Measurements from ENCODE around the gene PLS1.
"Not testable (repeated sequence)": the region's sequence is repeated elsewhere in the genome, so short reads cannot be mapped to it uniquely, and the experiment has no call there.

Gene PLS1

DNA sequence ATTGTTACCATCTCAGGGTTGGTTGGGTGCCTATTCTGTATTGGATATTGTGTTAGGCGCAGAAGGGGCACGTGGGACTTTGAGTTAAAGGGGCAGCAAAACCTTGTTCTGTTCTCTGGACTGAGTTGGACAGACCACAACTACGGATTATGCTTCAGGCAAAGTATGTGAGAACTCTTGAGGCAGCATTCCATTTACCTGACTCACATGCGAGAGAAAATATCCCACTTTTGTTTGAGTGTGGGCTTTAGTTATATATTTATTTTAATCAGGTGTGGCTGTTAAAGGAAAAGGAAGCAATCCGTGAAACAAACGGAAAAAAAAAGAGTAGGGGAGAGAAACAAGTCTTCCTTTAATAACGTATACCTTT lies 627 bp upstream of the PLS1 start:
- peak overlapping the region; percentile 83 for H3K4me3 ChIP-seq (ENCODE audit: control insufficient read depth, low read depth, low read length)
- DNase-seq (ENCODE audit: low read depth): peak; percentile 66
- no peak for TF ChIP-seq CTCF (conservative IDR thresholded peaks at IDR 0.05; ENCODE audit: control insufficient read depth, insufficient read depth, low read depth, low read length)

DNA sequence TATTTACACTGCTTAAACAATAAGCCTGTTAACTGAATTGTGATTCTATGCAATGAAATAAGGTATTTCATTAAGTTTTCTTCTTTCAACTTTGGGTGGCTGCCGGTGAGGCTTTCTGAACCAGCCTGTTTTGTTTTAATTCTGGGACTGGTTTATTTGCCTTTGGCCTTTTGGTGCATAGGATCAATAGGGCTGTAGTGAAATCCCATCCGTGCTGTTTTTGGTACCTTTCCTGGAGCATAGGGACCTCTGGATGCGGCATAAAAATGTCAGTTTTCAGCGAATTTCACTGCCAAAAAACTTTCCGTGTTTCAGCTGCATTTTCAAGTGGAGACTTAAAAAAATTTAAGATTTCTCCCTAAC lies 514 bp downstream of the PLS1 start:
- TF ChIP-seq CTCF (conservative IDR thresholded peaks at IDR 0.05; ENCODE audit: control insufficient read depth, insufficient read depth, low read depth, low read length): no peak
- peak; percentile 5 for DNase-seq (ENCODE audit: low read depth)
- peak overlapping the region; percentile 83 for H3K4me3 ChIP-seq (ENCODE audit: control insufficient read depth, low read depth, low read length)

DNA sequence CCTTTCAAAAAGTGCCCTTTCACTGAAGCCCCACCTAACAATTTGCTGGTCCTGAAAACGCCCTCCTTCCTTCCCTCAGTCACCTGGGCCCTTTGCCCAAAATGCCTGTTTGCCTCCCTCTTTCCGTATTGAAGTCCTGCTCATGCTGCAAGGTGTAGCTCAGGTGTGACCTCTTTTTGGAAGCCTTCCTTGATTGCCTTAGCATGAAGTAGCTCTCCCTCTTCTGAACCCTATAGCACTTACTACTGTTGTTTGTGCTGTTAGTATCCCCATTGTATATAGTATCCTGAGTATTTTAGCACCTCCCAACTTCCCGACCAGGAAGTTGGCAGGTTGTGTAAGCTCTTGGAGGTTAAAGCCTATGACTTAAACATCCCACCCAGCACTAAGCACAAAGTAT lies 1.7 kb downstream of the PLS1 start:
- H3K4me3 ChIP-seq (ENCODE audit: control insufficient read depth, low read depth, low read length): no peak overlapping the region

GRCh38 chr3:142601713-142602112 lies 5.5 kb downstream of the PLS1 start:
- no peak overlapping the region for H3K4me3 ChIP-seq (ENCODE audit: control insufficient read depth, low read depth, low read length)
- no peak for DNase-seq (ENCODE audit: low read depth)
- TF ChIP-seq CTCF (conservative IDR thresholded peaks at IDR 0.05; ENCODE audit: control insufficient read depth, insufficient read depth, low read depth, low read length): no peak

More for the DNA sequence above, 1.7 kb downstream of the PLS1 start:
- TF ChIP-seq CTCF (conservative IDR thresholded peaks at IDR 0.05; ENCODE audit: control insufficient read depth, insufficient read depth, low read depth, low read length): no peak
- no peak for DNase-seq (ENCODE audit: low read depth)

DNA sequence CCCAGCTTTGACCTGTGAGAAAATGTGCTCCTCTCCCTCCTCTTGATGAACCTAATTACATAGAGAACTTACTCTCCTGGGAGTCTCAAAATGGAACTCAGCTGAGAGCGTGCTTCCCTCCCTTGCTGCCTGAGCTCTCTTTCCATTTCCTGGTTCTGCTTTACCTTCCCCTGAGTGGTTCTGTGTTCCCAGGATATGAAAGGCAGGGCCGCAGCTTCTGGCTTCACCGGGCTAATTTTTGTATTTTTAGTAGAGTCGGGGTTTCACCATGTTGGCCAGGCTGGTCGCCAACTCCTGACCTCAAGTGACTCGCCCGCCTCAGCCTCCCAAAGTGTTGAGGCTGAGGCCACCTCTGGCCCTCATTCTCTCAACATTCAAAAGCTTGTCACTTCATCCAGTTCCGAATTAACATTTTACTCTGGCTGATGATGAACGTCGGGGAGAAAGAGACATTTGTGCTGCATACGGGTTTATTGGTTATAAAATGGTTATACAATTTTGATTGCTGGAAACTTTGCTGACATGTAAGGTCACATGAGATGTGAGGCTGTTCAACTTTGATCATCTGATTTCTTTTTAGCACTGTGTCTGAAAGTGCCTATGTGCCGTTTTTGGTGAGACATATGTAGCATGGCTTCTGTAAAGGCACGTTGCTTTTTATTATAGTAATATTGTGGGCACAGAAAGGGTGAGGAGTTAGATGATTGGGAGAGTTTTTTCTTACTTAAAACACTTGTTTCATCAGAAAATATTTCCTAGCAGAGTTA lies 6.6 kb downstream of the PLS1 start:
- DNase-seq (ENCODE audit: low read depth): no peak
- TF ChIP-seq CTCF (conservative IDR thresholded peaks at IDR 0.05; ENCODE audit: control insufficient read depth, insufficient read depth, low read depth, low read length): no peak
- H3K4me3 ChIP-seq (ENCODE audit: control insufficient read depth, low read depth, low read length): no peak overlapping the region

DNA sequence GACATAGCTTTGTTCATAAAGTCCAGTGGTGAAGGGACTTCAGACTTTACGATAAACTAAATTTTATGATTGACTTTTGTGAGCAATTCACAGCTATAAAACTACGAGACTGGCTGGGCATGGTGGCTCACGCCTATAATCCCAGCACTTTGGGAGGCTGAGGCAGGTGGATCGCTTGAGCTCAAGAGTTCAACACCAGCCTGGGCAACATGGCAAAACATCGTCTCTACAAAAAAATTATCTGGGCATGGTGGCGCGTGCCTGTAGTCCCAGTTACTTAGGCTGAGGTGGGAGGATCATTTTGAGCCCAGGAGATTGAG lies 7.2 kb downstream of the PLS1 start:
- not testable (repeated sequence) for DNase-seq (ENCODE audit: low read depth); H3K4me3 ChIP-seq (ENCODE audit: control insufficient read depth, low read depth, low read length)

DNA sequence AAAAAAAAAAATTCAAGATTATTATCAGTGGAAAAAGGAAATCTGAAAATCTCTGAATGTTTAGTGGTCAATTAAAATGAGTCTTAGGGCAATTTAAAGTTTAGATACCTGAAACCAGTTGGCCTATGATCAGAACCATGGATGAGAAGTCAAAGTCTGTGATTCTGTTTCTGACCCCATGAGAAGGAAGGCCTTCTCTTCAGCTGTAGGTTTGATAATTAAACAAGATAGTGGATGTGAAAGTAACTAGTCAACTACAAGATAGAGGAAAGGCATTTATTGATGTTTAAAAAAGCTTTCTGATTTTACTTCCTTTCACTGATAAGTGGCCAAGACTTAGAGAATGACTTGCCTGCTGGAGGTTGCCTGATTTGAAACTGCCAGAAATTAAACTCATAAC lies 8.7 kb downstream of the PLS1 start:
- no peak for TF ChIP-seq CTCF (conservative IDR thresholded peaks at IDR 0.05; ENCODE audit: control insufficient read depth, insufficient read depth, low read depth, low read length)
- no peak for DNase-seq (ENCODE audit: low read depth)
- H3K4me3 ChIP-seq (ENCODE audit: control insufficient read depth, low read depth, low read length): no peak overlapping the region
